Activated T-cell treated with anti-CD3 and anti-CD28 coated beads, Interleukin-2, amount 50 U/mL, for 4 hours (primary cell): Measurements from ENCODE around the gene CCDC69. TPM values are rescaled to one million over a fixed set of nuclear protein-coding genes. Genes with fewer than 3 reads are reported as not detected.
"Not testable (repeated sequence)": the region's sequence is repeated elsewhere in the genome, so short reads cannot be mapped to it uniquely, and the experiment has no call there.

Experiments used
- ATAC-seq, 2 donors: fragments of 200-7000 bp; cut with Tn5 transposase; one replicate each; pipeline ENCODE4 v1.10.0; 2021
- DNase-seq: peaks from one replicate; pipeline ENCODE4 v3.0.0-alpha.2; 2020
- H3K27me3 Mint-ChIP-seq: one replicate; pipeline ENCODE4 v1.8.0; 2021; ENCODE audit warnings: low read depth, mixed read lengths
- H3K36me3 Mint-ChIP-seq: one replicate; pipeline ENCODE4 v1.8.0; 2022; ENCODE audit warnings: mixed read lengths; ENCODE audit not compliant: insufficient read depth
- H3K4me1 Mint-ChIP-seq: one replicate; pipeline ENCODE4 v1.8.0; 2021; ENCODE audit warnings: low read depth, mixed read lengths
- H3K4me3 Mint-ChIP-seq: one replicate; pipeline ENCODE4 v1.8.0; 2021; ENCODE audit warnings: mild to moderate bottlenecking, moderate library complexity, mixed read lengths
- H3K9me3 Mint-ChIP-seq: one replicate; pipeline ENCODE4 v1.8.0; 2021; ENCODE audit warnings: mixed read lengths
- total RNA-seq, 3 donors: library from RNA; stranded (reverse); gene quantifications; one replicate each; pipeline ENCODE4 v1.2.1, GENCODE V29; 2021

CCDC69 gene
- total RNA-seq, 3 donors from 2014 or later: 20.0 to 23.0 (median 21.2) TPM

DNA sequence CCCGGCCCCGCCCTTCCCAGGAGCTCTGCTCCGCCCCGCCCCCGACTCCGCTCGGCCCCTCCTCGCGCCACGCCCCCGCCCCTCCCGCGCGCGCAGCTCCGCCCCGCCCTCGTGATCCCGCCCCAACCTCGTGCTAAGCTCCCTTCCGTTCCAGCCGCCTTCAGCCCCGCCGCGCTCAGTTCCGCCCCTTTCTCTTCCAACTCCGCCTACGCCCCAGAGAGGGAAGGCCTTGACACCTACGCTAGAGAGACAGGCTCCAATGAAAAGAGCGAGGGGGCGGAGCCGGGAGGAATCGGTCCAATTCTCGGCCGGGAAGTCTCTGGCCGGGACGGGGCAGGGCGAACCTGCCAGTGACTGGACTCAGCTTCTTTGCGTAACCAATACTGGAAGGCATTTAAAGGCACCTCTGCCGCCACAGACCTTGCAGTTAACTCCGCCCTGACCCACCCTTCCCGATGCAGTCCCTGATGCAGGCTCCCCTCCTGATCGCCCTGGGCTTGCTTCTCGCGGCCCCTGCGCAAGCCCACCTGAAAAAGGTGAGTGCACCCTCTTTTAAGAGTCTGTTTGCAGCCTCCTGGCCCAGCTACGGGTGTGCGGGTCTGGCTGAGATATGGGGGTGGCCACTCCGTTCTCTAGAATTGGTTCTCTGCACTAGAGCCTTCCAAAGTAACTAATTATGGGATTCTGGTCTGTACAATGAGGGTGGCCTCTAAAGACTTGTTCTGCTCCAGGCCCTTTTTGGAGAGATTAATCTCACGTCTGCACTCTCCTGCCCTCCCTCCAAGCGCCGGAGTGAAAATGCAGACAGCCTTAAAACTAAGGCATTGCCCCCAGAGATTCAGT is 29.1 kb upstream of the CCDC69 start, which contains the start of gene GM2A:
TSS of gene GM2A (plus strand) at position 424 of the 843 bp plus-strand sequence. CDS start at position 456, 32 bp downstream.
- ATAC-seq: peak; percentile 93 to 94
- DNase-seq: peak; percentile 97
- H3K36me3 Mint-ChIP-seq: no peaks in the 10 kb centered on the region
- H3K4me1 Mint-ChIP-seq: peaks cover 52% of the 10 kb centered on the region
- no peaks in the 10 kb centered on the region for H3K27me3 Mint-ChIP-seq
- no peaks in the 10 kb centered on the region for H3K9me3 Mint-ChIP-seq
- H3K4me3 Mint-ChIP-seq: peak within 1 kb of the TSS; percentile 89

DNA sequence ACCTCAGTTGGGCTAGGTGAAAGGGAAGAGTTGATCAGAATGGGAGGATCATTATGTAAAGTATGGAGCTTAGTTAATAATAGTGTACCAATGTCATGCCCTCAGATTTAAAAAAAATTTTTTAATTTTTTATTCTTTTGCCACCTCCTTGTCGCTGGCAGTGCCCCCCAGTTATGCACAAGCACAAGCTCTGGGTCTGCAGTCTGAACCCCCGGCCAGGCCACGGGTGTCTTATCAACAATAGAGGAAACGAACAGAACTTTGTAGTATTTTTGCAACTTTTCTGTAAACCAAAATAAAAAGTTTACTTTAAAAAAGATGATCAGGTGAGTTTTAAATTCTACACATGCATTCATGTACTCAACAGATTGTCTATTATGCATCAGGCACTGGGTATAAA is 27.7 kb upstream of the CCDC69 start:
- Mint-ChIP-seq H3K4me1 (peaks cover 44% of the 10 kb centered on the region), H3K36me3 (no peaks in the 10 kb centered on the region)
- ATAC-seq: no peak

GRCh38 chr5:151251001-151251551 is 27.2 kb upstream of the CCDC69 start:
- peaks cover 43% of the 10 kb centered on the region for H3K4me1 Mint-ChIP-seq
- no peaks in the 10 kb centered on the region for H3K36me3 Mint-ChIP-seq
- no peak for ATAC-seq
- DNase-seq: no peak
- no peaks in the 10 kb centered on the region for H3K9me3 Mint-ChIP-seq
- H3K27me3 Mint-ChIP-seq: no peaks in the 10 kb centered on the region
- peak overlapping the region; percentile 89 for H3K4me3 Mint-ChIP-seq

More for the DNA sequence above, 27.7 kb upstream of the CCDC69 start:
- H3K27me3 Mint-ChIP-seq: no peaks in the 10 kb centered on the region
- peak overlapping the region; percentile 89 for H3K4me3 Mint-ChIP-seq
- no peaks in the 10 kb centered on the region for H3K9me3 Mint-ChIP-seq
- no peak for DNase-seq

DNA sequence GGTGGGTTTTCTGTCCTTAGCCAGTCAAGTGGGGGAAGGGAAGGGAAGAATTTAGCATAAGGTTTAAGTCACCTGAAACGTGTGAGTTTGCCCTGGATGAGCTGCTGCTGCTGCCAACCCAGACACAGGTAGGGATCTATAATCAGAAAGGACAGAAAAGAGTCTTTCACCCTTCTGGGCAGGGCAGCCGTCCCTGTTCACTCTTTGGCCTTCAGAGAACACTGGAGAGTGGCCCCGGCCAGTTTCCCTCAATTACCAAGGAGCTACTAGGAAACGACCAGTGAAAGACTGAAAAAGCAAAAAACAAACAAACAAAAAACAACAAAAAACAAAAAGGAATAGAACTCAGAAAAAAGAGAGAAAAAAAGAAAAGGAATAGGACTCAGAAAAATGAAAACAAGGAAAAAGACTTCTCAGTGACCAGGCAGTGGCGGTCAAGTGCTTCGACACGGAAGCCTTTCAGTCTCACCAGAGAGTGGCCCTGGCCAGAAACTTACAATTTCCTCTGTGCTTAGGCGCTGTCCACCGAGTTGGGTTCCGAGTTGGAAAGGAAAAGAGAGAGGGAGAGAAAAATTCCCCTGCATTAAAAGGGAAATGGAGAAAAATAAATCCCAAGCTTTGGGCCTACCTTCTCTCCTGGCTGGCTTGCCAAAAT is 26.6 kb upstream of the CCDC69 start:
- H3K27me3 Mint-ChIP-seq: no peaks in the 10 kb centered on the region
- no peaks in the 10 kb centered on the region for H3K9me3 Mint-ChIP-seq
- peaks cover 38% of the 10 kb centered on the region for H3K4me1 Mint-ChIP-seq
- peak overlapping the region; percentile 89 for H3K4me3 Mint-ChIP-seq
- H3K36me3 Mint-ChIP-seq: no peaks in the 10 kb centered on the region
- DNase-seq: no peak
- no peak for ATAC-seq

DNA sequence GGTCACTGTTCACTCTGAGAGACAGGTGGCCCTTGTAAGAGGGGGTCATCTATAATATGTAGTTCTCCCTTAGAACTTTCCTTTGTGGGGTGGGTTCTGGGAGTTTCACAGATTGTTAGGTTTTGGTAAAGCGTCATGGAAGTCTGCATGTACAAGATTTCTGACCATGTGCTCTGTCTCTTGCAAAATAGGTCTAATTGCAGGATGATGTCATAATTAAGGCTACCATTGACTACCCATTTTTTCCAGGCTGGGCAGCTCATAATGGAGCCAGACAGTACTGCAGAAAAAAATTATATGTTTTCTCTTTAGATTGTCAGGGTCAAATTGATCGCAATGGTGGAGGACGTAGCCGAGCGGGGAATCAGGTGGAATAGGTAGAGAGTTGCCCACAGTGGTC is 25.4 kb upstream of the CCDC69 start:
- H3K4me3 Mint-ChIP-seq: no peak overlapping the region
- peaks cover 35% of the 10 kb centered on the region for H3K4me1 Mint-ChIP-seq
- no peaks in the 10 kb centered on the region for H3K36me3 Mint-ChIP-seq
- no peaks in the 10 kb centered on the region for H3K9me3 Mint-ChIP-seq
- DNase-seq (no peak), ATAC-seq (no peak)
- H3K27me3 Mint-ChIP-seq: no peaks in the 10 kb centered on the region

GRCh38 chr5:151248651-151249050 is 24.8 kb upstream of the CCDC69 start:
- Mint-ChIP-seq H3K27me3 (no peaks in the 10 kb centered on the region), H3K4me3 (no peak overlapping the region), H3K4me1 (peaks cover 35% of the 10 kb centered on the region), H3K36me3 (no peaks in the 10 kb centered on the region), H3K9me3 (no peaks in the 10 kb centered on the region)
- ATAC-seq (no peak), DNase-seq (no peak)

DNA sequence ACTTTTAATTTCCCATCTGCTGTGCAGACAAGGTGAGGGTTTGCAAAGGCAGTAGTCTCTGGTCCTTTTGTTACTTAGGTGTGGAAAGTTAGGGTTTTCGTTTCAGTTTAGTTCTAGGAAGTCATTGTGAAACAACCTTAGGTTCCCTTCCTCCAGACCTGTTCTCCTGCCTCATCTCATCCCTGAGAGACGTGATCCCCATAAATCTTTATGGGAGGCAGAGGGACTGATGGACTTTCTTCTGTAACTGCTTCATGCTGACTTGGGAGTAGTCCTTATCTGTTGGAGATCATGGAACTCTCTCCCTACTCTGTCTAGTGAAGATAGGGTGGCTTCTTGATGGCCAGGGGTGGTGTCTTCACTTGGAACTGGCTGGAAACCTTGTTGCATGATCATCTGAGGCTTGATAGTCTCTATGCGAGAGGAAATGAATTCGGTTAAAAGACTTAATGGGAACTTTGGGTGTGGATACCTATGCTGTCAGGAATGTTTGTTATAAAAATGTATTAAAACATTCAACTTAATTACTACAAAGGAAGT is 21.9 kb upstream of the CCDC69 start:
- no peaks in the 10 kb centered on the region for H3K27me3 Mint-ChIP-seq
- DNase-seq: no peak
- peaks cover 20% of the 10 kb centered on the region for H3K4me1 Mint-ChIP-seq
- no peak for ATAC-seq
- no peaks in the 10 kb centered on the region for H3K36me3 Mint-ChIP-seq
- H3K4me3 Mint-ChIP-seq: no peak overlapping the region
- H3K9me3 Mint-ChIP-seq: no peaks in the 10 kb centered on the region

DNA sequence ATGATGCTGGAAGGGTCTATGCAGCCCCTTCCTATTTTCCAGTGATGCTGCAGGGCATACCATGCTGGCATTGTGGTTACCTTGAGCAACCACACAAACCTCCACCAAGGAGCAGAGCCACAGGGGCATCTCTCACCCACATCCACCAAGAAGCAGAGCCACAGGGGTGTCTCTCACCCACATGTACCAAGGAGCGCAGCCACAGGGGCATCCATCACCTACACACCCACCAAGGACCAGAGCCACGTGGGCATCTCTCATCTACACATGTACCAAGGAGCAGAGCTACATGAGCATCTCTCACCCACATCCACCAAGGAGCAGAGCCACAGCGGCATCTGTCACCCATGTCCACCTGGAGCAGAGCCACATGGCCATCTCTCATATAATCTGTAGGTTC is 20.3 kb upstream of the CCDC69 start:
- Mint-ChIP-seq H3K36me3 (no peaks in the 10 kb centered on the region), H3K4me3 (no peak overlapping the region), H3K4me1 (peaks cover 13% of the 10 kb centered on the region), H3K27me3 (no peaks in the 10 kb centered on the region), H3K9me3 (no peaks in the 10 kb centered on the region)
- ATAC-seq (no peak), DNase-seq (no peak)

DNA sequence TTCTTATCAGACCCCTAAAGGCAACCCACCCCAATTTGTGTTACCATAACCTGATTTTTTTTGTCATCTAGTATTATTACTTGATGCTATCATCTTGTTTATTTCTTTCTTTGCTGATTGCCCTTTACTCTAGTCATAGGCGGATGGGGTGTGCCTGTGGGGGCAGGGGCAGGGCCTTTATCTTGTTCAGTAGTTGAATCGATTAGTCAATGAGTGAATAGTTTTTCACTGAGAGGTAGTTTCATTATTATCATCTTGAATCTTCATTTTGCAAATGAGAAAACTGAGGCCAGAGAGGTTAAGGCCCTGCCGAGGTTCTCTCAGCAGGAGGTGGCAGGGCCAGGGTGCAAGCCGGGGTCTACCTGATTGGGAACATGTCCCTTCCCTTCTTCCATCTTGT is 19.7 kb upstream of the CCDC69 start:
- Mint-ChIP-seq H3K36me3 (no peaks in the 10 kb centered on the region), H3K4me3 (no peak overlapping the region), H3K27me3 (no peaks in the 10 kb centered on the region), H3K9me3 (no peaks in the 10 kb centered on the region), H3K4me1 (peaks cover 13% of the 10 kb centered on the region)
- DNase-seq (no peak), ATAC-seq (peak; percentile 62 to 65)

DNA sequence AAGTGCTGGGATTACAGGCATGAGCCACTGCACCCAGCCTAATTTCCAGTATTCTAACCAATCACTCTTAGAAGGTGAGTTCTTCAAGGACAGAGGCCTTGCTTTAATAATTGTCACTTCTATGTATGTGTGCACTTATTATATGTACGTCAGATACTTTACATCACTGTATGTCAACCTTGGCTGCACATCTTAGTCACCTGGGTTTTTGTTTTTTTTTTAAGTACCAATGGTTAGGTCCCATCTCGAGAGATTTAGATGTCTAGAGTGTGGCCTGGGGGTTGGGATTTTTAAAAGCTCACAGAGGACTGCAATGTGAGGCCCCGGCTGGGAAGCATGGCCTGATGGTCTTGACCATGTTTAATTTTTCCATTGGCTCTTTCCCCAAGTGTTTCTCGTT is 19.2 kb upstream of the CCDC69 start:
- Mint-ChIP-seq H3K27me3 (no peaks in the 10 kb centered on the region), H3K4me1 (peaks cover 13% of the 10 kb centered on the region), H3K36me3 (no peaks in the 10 kb centered on the region), H3K9me3 (no peaks in the 10 kb centered on the region), H3K4me3 (no peak overlapping the region)
- no peak for ATAC-seq
- no peak for DNase-seq

DNA sequence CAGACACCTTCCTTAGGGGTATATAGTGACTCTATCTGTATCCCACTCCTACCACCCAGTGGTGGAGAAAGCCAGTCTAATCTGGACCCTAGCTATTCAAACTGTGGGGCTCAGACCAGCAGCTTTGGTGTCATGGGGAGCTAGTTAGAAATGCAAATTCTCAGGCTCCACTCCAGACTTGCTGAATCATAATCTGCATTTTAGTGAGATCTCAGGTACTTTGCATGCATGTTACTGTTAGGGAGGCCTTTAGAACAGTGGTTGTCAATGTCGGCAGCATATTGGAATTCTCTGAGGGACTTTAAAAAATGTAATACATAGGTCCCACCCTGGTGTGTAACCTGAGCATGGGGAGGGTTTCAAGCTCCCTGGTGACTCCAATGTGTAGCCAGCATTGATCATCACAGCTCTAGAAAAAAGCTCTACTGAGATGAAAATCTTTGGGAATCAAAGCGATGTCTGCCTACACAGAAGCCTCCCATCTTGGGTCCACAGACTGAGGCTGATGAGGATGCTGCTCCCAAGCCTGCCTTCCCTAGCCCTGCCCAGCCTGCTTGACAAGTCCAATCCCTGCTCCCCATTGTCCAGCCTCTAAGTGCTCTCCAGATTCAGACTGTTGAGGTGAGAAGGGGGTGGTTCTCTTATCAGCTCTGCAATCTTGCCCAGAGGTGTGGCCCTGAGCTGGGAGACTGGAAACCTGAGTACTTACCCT is 17.2 kb upstream of the CCDC69 start:
- Mint-ChIP-seq H3K9me3 (no peaks in the 10 kb centered on the region), H3K4me1 (peaks cover 13% of the 10 kb centered on the region), H3K4me3 (no peak overlapping the region), H3K27me3 (no peaks in the 10 kb centered on the region), H3K36me3 (no peaks in the 10 kb centered on the region)
- DNase-seq (no peak), ATAC-seq (no peak)

GRCh38 chr5:151240268-151240835 is 16.5 kb upstream of the CCDC69 start:
- not testable (repeated sequence) for DNase-seq, ATAC-seq, H3K27me3 Mint-ChIP-seq, H3K4me3 Mint-ChIP-seq, H3K36me3 Mint-ChIP-seq, H3K9me3 Mint-ChIP-seq
- H3K4me1 Mint-ChIP-seq: peaks cover 16% of the 10 kb centered on the region

GRCh38 chr5:151239237-151239861 is 15.5 kb upstream of the CCDC69 start:
- H3K4me1 Mint-ChIP-seq: peaks cover 18% of the 10 kb centered on the region
- ATAC-seq: peak; percentile 71 to 77
- no peaks in the 10 kb centered on the region for H3K9me3 Mint-ChIP-seq
- no peak overlapping the region for H3K4me3 Mint-ChIP-seq
- peak; percentile 57 for DNase-seq
- H3K36me3 Mint-ChIP-seq: no peaks in the 10 kb centered on the region
- H3K27me3 Mint-ChIP-seq: no peaks in the 10 kb centered on the region
